Keratinocyte (primary cell): ENCODE results near the gene LILRB2. TPM values are rescaled to one million over a fixed set of nuclear protein-coding genes. Genes with fewer than 3 reads are reported as not detected.
"Not testable (repeated sequence)": the region's sequence is repeated elsewhere in the genome, so short reads cannot be mapped to it uniquely, and the experiment has no call there.

Experiments used
- DNase-seq: peaks from one replicate; pipeline ENCODE4 v3.0.0-alpha.2; 2011; ENCODE audit warnings: low read depth, missing footprints, low spot score
- FAIRE-seq: peaks from 2 replicates; lab custom pipeline; 2011; peaks lifted over from hg19 to GRCh38; lab: Jason Lieb, UNC
- H2AFZ ChIP-seq: 2 replicates; pipeline ENCODE4 v1.6.0; 2012; ENCODE audit warnings: low read length, control low read depth, inconsistent platforms; ENCODE audit not compliant: control insufficient read depth
- H3K27ac ChIP-seq: 2 replicates; pipeline ENCODE4 v1.5.1; 2011; ENCODE audit warnings: low read length; ENCODE audit not compliant: control insufficient read depth, insufficient read depth
- H3K27me3 ChIP-seq: 3 replicates; pipeline ENCODE4 v1.6.0; 2011; ENCODE audit warnings: low read length; ENCODE audit not compliant: control insufficient read depth, insufficient read depth; ENCODE audit errors: extremely low read depth
- H3K36me3 ChIP-seq, 2 experiments: 2 replicates in 1 of 2; 3 replicates in 1 of 2; pipeline ENCODE4 v1.5.1; 2011; ENCODE audit warnings: low read length in 2 of 2, mild to moderate bottlenecking in 1 of 2; ENCODE audit not compliant: control insufficient read depth in 2 of 2, insufficient read depth in 2 of 2; ENCODE audit errors: extremely low read depth in 1 of 2
- H3K4me1 ChIP-seq: 3 replicates; pipeline ENCODE4 v1.5.1; 2011; ENCODE audit warnings: low read length; ENCODE audit not compliant: control insufficient read depth, insufficient read depth; ENCODE audit errors: extremely low read depth
- H3K4me2 ChIP-seq: 3 replicates; pipeline ENCODE4 v1.6.0; 2011; ENCODE audit warnings: low read depth, low read length; ENCODE audit not compliant: control insufficient read depth, insufficient read depth; ENCODE audit errors: extremely low read depth
- H3K4me3 ChIP-seq, 3 experiments: fragments of 200-600 bp in 1 of 3; sonication (generic) in 1 of 3; 2 replicates in 2 of 3; 3 replicates in 1 of 3; pipeline ENCODE4 v1.5.1; 2011 to 2016; ENCODE audit warnings: low read length in 3 of 3, mild to moderate bottlenecking in 3 of 3, control low read depth in 2 of 3, inconsistent platforms in 1 of 3, low read depth in 1 of 3, mixed read lengths in 1 of 3, mixed run types in 1 of 3, moderate library complexity in 1 of 3; ENCODE audit not compliant: control insufficient read depth in 2 of 3, insufficient read depth in 2 of 3; ENCODE audit errors: extremely low read depth in 1 of 3
- H3K79me2 ChIP-seq: 2 replicates; pipeline ENCODE4 v1.6.0; 2012; ENCODE audit warnings: low read length; ENCODE audit not compliant: control insufficient read depth, insufficient read depth
- H3K9ac ChIP-seq: 3 replicates; pipeline ENCODE4 v1.6.0; 2011; ENCODE audit warnings: low read length; ENCODE audit not compliant: control insufficient read depth, insufficient read depth; ENCODE audit errors: extremely low read depth
- H3K9me1 ChIP-seq: 3 replicates; pipeline ENCODE4 v1.6.0; 2011; ENCODE audit warnings: low read length; ENCODE audit not compliant: control insufficient read depth, insufficient read depth; ENCODE audit errors: extremely low read depth
- H3K9me3 ChIP-seq: 2 replicates; pipeline ENCODE4 v1.5.1; 2012; ENCODE audit warnings: low read depth, low read length; ENCODE audit not compliant: control insufficient read depth
- H4K20me1 ChIP-seq: 3 replicates; pipeline ENCODE4 v1.6.0; 2011; ENCODE audit warnings: low read length; ENCODE audit not compliant: control insufficient read depth, insufficient read depth; ENCODE audit errors: extremely low read depth
- EZH2 ChIP-seq: IDR thresholded peaks from one replicate; pipeline ENCODE4 v1.6.1; 2012; ENCODE audit warnings: inconsistent platforms, mild to moderate bottlenecking, low read length, moderate library complexity
- dilution Hi-C: fragments of 300-500 bp; cut with MboI; formaldehyde crosslinking; loops from one replicate; pipeline ENCODE4 v1.7.0; 2020; ENCODE audit warnings: low sequenced_read_pairs; ENCODE audit not compliant: extremely low pct_ligation_motif_present
- polyA minus RNA-seq, 3 experiments: library from RNA; depleted of rRNA, polyadenylated mRNA; stranded (reverse); fragments of >200 nt; gene quantifications; 1 replicate in 1 of 3; 2 replicates in 1 of 3; 3 replicates in 1 of 3; pipeline ENCODE4 v1.2.3, GENCODE V29; 2011
- polyA plus RNA-seq, 5 experiments: library from polyadenylated mRNA; depleted of rRNA in 3 of 5; stranded (reverse) in 3 of 5; stranded (forward) in 1 of 5; unstranded in 1 of 5; fragments of >200 nt; gene quantifications; 1 replicate in 1 of 5; 2 replicates in 3 of 5; 3 replicates in 1 of 5; pipeline versions ENCODE4 v1.2.1 to v1.2.3, GENCODE V29; 2011 to 2012; ENCODE audit warnings: missing spikeins in 2 of 5, low read depth in 1 of 5, low replicate concordance in 1 of 5
- TF ChIP-seq, protein P1 (sequence below), 3 experiments: IDR thresholded peaks in 1 of 3; conservative IDR thresholded peaks in 1 of 3; optimal IDR thresholded peaks in 1 of 3; 2 replicates in 2 of 3; 3 replicates in 1 of 3; pipeline versions ENCODE3 to v1.5.1; 2011; ENCODE audit warnings: low read length in 3 of 3, mild to moderate bottlenecking in 3 of 3, moderate library complexity in 2 of 3, control low read depth in 1 of 3, inconsistent platforms in 1 of 3; ENCODE audit not compliant: insufficient read depth in 2 of 3; ENCODE audit errors: extremely low read depth in 1 of 3

The LILRB2 gene
- polyA plus RNA-seq: not detected in 3 replicates
- not detected for polyA plus RNA-seq (2011; ENCODE audit: low read depth)
- polyA plus RNA-seq (2011; cell fraction: cytosol; rRNA removed): not detected in 2 replicates
- polyA plus RNA-seq (2011; cell fraction: nucleus; rRNA removed): not detected in 2 replicates
- polyA plus RNA-seq (2012; ENCODE audit: low replicate concordance): not detected in 2 replicates
- polyA minus RNA-seq: not detected in 3 replicates
- not detected for polyA minus RNA-seq (2011; cell fraction: cytosol; rRNA and poly(A)+ RNA removed)
- polyA minus RNA-seq (2011; cell fraction: nucleus; rRNA and poly(A)+ RNA removed): not detected in 2 replicates

DNA sequence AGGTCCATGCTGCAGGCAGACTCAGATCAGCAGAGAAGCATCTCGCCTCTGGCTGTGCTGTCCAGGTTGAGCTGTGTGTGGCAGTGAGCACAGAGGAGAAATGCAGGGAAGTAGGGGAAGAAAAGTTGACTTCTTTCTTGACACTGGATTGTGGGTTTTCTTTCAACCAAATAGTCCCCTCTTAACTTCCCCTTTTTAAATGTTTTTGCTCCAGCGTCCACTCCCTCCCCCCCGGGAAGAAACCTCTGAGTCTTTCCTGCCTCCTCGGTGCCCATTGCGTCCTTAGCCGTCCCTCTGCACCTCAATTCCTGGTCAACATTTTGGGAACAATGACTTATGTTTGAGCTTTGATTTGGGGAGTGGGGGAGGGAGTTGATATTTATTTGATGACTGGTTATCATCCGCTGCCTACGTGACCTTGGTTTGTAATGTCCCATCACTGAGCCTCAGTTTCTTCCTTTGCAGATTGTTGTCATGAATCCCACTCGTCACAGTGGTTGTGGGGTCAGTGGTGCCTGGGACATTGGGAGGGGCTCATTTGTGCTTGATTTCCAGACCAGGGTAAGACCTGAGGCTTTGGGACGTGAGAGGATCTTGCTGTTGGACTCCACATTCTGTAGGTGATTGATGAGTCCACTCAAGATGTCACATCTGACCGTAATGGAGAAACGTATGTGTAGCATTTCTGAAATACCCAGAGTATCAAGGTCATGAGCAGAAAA is at the start of gene LILRB2:
LILRB2 (minus strand) TSS at position 104 of the 722 bp plus-strand sequence. CDS start 614 bp downstream, outside the sequence.
- no peaks in the 10 kb centered on the region for H3K9me3 ChIP-seq
- H3K4me2 ChIP-seq: no peak within 1 kb of the TSS
- FAIRE-seq (no peak), DNase-seq (no peak)
- dilution Hi-C loops: no loop called here
- no peaks in the 10 kb centered on the region for H3K79me2 ChIP-seq
- H3K27me3 ChIP-seq: no peaks in the 10 kb centered on the region
- no peak for TF ChIP-seq EZH2
- TF ChIP-seq, protein P1, sequence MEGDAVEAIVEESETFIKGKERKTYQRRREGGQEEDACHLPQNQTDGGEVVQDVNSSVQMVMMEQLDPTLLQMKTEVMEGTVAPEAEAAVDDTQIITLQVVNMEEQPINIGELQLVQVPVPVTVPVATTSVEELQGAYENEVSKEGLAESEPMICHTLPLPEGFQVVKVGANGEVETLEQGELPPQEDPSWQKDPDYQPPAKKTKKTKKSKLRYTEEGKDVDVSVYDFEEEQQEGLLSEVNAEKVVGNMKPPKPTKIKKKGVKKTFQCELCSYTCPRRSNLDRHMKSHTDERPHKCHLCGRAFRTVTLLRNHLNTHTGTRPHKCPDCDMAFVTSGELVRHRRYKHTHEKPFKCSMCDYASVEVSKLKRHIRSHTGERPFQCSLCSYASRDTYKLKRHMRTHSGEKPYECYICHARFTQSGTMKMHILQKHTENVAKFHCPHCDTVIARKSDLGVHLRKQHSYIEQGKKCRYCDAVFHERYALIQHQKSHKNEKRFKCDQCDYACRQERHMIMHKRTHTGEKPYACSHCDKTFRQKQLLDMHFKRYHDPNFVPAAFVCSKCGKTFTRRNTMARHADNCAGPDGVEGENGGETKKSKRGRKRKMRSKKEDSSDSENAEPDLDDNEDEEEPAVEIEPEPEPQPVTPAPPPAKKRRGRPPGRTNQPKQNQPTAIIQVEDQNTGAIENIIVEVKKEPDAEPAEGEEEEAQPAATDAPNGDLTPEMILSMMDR (optimal IDR thresholded peaks at IDR 0.05 in 1 of 3, IDR thresholded peaks at IDR 0.05 in 1 of 3, conservative IDR thresholded peaks at IDR 0.05 in 1 of 3; ENCODE audit: extremely low read depth in 1 of 3, insufficient read depth in 2 of 3, low read length in 3 of 3): no peak
- no peaks in the 10 kb centered on the region for H3K9me1 ChIP-seq
- no peaks in the 10 kb centered on the region for H3K4me1 ChIP-seq
- no peaks in the 10 kb centered on the region for H4K20me1 ChIP-seq
- no peak within 1 kb of the TSS for H3K27ac ChIP-seq
- no peak within 1 kb of the TSS for H3K9ac ChIP-seq
- H2AFZ ChIP-seq: no peak within 1 kb of the TSS
- no peak within 1 kb of the TSS for H3K4me3 ChIP-seq
- H3K36me3 ChIP-seq: no peaks in the 10 kb centered on the region

DNA sequence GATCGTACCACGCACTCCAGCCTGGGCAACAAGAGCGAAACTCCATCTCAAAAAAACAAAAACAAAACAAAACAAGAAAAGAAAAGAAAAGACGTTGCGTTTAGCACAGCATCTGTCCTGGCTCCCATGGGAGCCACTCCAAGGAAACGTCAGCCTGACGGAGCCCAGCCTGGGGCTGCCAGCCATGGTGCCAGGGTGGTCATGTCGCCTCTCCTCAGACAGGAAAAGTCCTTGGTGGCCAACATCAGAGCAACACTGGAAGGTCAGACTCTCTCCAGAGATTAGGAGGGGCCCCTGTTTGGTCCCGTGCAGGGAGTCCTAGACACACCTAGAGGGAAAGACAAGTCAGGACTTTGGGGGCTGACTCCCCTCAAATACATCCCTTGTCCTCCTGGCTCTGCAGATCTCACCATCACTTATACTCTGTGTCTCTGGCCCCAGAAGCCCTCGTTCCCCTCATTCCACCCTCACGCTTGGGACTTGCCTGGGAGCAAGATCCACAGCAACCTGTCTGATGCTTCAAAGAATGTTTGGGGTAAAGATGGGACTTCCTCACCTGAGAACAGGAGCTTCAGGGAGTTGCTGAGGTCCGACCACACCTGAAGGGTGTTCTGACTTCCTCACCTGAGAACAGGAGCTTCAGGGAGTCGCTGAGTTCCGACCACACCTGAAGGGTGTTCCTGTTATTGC is 48.7 kb upstream of the LILRB2 start:
- dilution Hi-C loops: no loop called here
- Histone ChIP-seq H4K20me1 (no peaks in the 10 kb centered on the region), H3K36me3 (no peaks in the 10 kb centered on the region), H3K9ac (no peak overlapping the region), H3K4me2 (no peak overlapping the region), H2AFZ (no peak overlapping the region), H3K9me3 (no peaks in the 10 kb centered on the region), H3K9me1 (no peaks in the 10 kb centered on the region), H3K4me3 (no peak overlapping the region), H3K79me2 (no peaks in the 10 kb centered on the region), H3K4me1 (no peaks in the 10 kb centered on the region), H3K27ac (no peak overlapping the region), H3K27me3 (no peaks in the 10 kb centered on the region)
- DNase-seq: no peak
- no peak for FAIRE-seq
- TF ChIP-seq, protein P1 (optimal IDR thresholded peaks at IDR 0.05 in 1 of 3, IDR thresholded peaks at IDR 0.05 in 1 of 3, conservative IDR thresholded peaks at IDR 0.05 in 1 of 3; ENCODE audit: extremely low read depth in 1 of 3, insufficient read depth in 2 of 3, low read length in 3 of 3): no peak
- no peak for TF ChIP-seq EZH2

DNA sequence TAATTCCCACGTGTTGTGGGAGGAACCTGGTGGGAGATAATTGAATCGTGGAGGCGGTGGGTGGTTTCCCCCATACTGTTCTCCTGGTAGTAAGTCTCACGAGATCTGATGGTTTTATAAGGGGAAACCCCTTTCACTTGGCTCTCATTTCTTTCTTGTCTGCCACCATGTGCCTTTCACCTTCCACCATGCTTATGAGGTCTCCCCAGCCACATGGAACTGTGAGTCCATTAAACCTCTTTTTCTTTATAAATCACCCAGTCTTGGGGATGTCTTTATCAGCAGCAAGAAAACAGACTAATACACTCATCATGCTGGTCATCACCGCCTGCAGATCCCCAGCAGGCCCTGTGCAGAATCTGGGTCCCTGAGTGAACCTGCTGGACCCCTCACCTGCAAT is 47.9 kb upstream of the LILRB2 start:
- DNase-seq, H2AFZ ChIP-seq, FAIRE-seq, dilution Hi-C loops, H3K79me2 ChIP-seq, H3K4me2 ChIP-seq, H3K4me3 ChIP-seq, H3K9ac ChIP-seq, H3K4me1 ChIP-seq, H3K27ac ChIP-seq, H3K27me3 ChIP-seq, H3K9me1 ChIP-seq, H4K20me1 ChIP-seq, H3K36me3 ChIP-seq, H3K9me3 ChIP-seq: not testable (repeated sequence)
